HFFc6 (cell line): ENCODE measurements around the gene TMEM212. TPM values are rescaled to one million over a fixed set of nuclear protein-coding genes. Genes with fewer than 3 reads are reported as not detected.

Source experiments
- DNase-seq: peaks from one replicate; pipeline ENCODE4 v3.0.0-alpha.2; 2018
- H3K27ac Mint-ChIP-seq: 2 replicates; pipeline ENCODE4 v1.8.0; 2020; ENCODE audit warnings: mild to moderate bottlenecking, mixed read lengths
- H3K27me3 Mint-ChIP-seq: 2 replicates; pipeline ENCODE4 v1.8.0; 2021; ENCODE audit warnings: mild to moderate bottlenecking, moderate library complexity, mixed read lengths; ENCODE audit not compliant: insufficient read depth
- H3K36me3 Mint-ChIP-seq: 2 replicates; pipeline ENCODE4 v1.8.0; 2021; ENCODE audit warnings: low read depth, mixed read lengths
- H3K4me1 Mint-ChIP-seq: 2 replicates; pipeline ENCODE4 v1.8.0; 2020; ENCODE audit warnings: low read depth, mixed read lengths
- H3K4me3 Mint-ChIP-seq: 2 replicates; pipeline ENCODE4 v1.8.0; 2020; ENCODE audit warnings: mild to moderate bottlenecking, moderate library complexity, mixed read lengths
- H3K9me3 Mint-ChIP-seq: 2 replicates; pipeline ENCODE4 v1.8.0; 2020; ENCODE audit warnings: mild to moderate bottlenecking, mixed read lengths
- total RNA-seq, 6 experiments: library from RNA; stranded (reverse); fragmentation: NEBNext Ultra II Directional; extraction: Animal tissue kit (Norgen Biotek cat#: 25700); gene quantifications; 2 replicates in 1 of 6; 3 replicates in 5 of 6; pipeline ENCODE4 v1.2.3, GENCODE V29; 2021
- TF ChIP-seq, protein P1 (sequence below): fragments of 200-600 bp; sonication (generic); IDR thresholded peaks from 2 replicates; pipeline ENCODE4 v1.5.0; 2021; ENCODE audit warnings: antibody characterized with exemption, mild to moderate bottlenecking

The TMEM212 gene
- total RNA-seq, 6 experiments from 2014 or later = not detected

GRCh38 chr3:171907761-171908160, 64.6 kb downstream of the TMEM212 start:
- Mint-ChIP-seq H3K36me3 (no peaks in the 10 kb centered on the region; the same call in 1 of the 2 replicates), H3K9me3 (no peaks in the 10 kb centered on the region), H3K27me3 (peaks cover 2% of the 10 kb centered on the region), H3K27ac (no peak overlapping the region), H3K4me1 (peaks cover 10% of the 10 kb centered on the region), H3K4me3 (no peak overlapping the region)
- TF ChIP-seq, protein P1, sequence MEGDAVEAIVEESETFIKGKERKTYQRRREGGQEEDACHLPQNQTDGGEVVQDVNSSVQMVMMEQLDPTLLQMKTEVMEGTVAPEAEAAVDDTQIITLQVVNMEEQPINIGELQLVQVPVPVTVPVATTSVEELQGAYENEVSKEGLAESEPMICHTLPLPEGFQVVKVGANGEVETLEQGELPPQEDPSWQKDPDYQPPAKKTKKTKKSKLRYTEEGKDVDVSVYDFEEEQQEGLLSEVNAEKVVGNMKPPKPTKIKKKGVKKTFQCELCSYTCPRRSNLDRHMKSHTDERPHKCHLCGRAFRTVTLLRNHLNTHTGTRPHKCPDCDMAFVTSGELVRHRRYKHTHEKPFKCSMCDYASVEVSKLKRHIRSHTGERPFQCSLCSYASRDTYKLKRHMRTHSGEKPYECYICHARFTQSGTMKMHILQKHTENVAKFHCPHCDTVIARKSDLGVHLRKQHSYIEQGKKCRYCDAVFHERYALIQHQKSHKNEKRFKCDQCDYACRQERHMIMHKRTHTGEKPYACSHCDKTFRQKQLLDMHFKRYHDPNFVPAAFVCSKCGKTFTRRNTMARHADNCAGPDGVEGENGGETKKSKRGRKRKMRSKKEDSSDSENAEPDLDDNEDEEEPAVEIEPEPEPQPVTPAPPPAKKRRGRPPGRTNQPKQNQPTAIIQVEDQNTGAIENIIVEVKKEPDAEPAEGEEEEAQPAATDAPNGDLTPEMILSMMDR = no peak
- DNase-seq = no peak

DNA sequence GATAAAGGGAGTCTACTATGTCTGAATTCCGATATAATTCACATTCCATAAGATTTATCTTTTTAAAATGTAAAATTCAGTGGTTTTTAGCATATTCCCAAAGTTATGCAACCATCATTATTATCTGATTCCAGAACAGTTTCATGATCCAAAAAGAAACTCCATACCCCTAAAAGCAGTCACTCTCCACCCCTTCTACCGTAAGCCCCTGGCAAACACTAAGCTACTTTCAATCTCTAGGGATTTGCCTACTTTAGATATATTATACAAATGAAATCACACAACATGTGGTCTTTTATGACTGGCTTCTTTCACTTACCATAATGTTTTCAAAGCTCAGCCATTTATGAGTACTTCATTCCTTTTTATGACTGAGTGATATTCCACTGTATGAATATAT, 65.6 kb downstream of the TMEM212 start:
- no peaks in the 10 kb centered on the region for H3K9me3 Mint-ChIP-seq
- H3K36me3 Mint-ChIP-seq = no peaks in the 10 kb centered on the region; the same call in 1 of the 2 replicates
- H3K4me1 Mint-ChIP-seq = peaks cover 10% of the 10 kb centered on the region
- H3K27me3 Mint-ChIP-seq = peaks cover 2% of the 10 kb centered on the region
- TF ChIP-seq, protein P1 = no peak
- no peak overlapping the region for H3K27ac Mint-ChIP-seq
- no peak overlapping the region for H3K4me3 Mint-ChIP-seq
- no peak for DNase-seq

Other genes starting within 250 kb of the TMEM212 start
- gene PLD1, start 32.9 kb upstream of the TMEM212 start, total RNA-seq = 1 to 10 TPM; 4.1 to 6.0 (median 5.3) TPM
- gene FNDC3B, start 196.2 kb downstream of the TMEM212 start, total RNA-seq = 100 to 1,000 TPM; 133 to 192 (median 155) TPM